Loucy (cell line): ENCODE data around the gene SIAH1.

Source experiments
- EZH2phosphoT487 ChIP-seq: fragments of 200-600 bp; IDR thresholded peaks from 2 replicates; pipeline ENCODE4 v1.6.1; 2018; ENCODE audit warnings: antibody characterized with exemption, mild to moderate bottlenecking, moderate library complexity, borderline replicate concordance
- TF ChIP-seq, protein P1 (sequence below): fragments of 200-600 bp; sonication (generic); conservative IDR thresholded peaks from 2 replicates; pipeline ENCODE4 v1.5.1; 2014; ENCODE audit warnings: mild to moderate bottlenecking, antibody characterized with exemption, low read length

GRCh38 chr16:48392407-48392806 is 7.2 kb upstream of the SIAH1 start:
- TF ChIP-seq, protein P1, sequence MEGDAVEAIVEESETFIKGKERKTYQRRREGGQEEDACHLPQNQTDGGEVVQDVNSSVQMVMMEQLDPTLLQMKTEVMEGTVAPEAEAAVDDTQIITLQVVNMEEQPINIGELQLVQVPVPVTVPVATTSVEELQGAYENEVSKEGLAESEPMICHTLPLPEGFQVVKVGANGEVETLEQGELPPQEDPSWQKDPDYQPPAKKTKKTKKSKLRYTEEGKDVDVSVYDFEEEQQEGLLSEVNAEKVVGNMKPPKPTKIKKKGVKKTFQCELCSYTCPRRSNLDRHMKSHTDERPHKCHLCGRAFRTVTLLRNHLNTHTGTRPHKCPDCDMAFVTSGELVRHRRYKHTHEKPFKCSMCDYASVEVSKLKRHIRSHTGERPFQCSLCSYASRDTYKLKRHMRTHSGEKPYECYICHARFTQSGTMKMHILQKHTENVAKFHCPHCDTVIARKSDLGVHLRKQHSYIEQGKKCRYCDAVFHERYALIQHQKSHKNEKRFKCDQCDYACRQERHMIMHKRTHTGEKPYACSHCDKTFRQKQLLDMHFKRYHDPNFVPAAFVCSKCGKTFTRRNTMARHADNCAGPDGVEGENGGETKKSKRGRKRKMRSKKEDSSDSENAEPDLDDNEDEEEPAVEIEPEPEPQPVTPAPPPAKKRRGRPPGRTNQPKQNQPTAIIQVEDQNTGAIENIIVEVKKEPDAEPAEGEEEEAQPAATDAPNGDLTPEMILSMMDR = no peak
- no peak for TF ChIP-seq EZH2phosphoT487
